Measurements from ENCODE around the gene CTNND2.
"Not testable (repeated sequence)": the region's sequence is repeated elsewhere in the genome, so short reads cannot be mapped to it uniquely, and the experiment has no call there.

Gene CTNND2

GRCh38 chr5:11656916-11657315, 247.3 kb downstream of the CTNND2 start:
- no peak for DNase-seq

- no peak for DNase-seq
Observed at GRCh38 chr5:11655681-11656080, 248.6 kb downstream of the CTNND2 start.

DNA sequence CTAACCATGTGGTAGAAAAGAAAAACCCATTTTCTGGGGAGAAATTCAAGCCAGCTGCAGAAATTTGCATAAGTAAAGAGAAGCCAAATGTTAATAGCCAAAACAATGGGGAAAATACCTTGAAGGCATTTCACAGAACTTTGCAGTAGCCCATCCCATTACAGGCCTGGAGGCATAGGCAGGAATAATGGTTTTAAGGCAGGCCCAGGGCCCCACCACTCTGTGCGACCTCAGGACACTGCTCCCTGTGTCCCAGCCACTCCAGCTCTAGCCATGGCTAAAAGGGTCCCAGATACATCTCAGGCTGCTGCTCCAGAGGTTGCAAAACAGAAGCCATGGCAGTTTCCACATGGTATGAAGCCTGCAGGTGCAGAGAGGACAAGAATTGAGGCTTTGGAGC, 253.3 kb downstream of the CTNND2 start:
- DNase-seq, result no peak

DNA sequence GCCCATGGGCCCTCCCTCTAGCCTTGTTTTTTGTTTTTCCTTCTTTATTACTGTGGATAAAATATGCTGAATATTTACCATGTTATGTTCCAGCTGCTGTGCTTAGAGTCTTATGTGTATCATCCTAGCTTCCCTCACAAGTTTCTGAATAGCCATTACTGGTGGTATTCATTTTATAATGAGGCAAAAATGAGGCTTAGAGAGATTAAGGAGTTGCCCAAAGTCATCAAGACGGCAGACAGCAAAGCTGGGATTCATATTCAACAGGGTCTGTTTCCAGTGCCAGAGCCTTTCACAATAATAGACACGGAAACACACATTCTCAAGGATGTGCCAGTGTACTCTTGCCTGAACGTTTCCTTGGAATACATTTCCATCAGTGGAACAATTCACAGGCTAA, 258.1 kb downstream of the CTNND2 start:
- DNase-seq, result no peak

DNA sequence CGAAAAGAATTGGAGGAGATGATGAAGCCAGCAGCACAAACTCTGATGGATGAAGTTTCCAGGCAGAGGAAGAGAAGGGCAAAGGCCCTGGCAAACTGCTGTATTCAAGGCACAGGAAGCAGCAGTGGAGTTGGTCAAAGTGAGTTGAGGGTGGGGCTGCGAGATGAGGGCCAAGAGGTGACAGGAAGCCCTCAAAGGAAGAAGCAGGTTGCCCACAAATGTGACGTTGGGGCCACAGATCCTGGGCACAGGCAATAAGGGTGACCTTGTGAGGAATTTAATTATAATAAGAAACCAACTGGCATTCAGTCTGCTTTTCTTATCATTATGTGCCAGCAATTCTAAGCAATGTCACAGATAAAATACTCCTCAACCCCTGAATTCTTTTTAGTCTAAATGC, 261.8 kb downstream of the CTNND2 start:
- DNase-seq, result peak in 1 of 2 donors; percentile 1

GRCh38 chr5:11640158-11640873, 263.9 kb downstream of the CTNND2 start:
- DNase-seq, result no peak

DNA sequence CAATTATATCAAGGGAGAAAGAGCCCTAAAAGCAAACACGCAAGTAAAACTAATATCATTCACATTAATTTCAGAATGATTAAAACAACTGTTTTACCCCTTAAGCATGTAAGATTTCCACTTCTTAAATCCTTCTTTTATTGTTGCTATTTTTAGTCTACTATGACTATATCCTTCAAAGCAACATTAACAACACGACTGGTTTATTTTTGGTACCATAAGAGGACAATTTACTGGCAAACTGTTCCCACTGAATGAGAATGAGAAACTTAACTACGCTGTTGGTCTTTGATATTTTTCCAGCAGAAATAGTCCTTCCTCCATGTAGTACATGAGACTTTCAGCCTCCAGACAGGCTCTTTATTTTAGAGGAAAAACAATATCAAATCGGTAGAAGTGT, 281.5 kb downstream of the CTNND2 start:
- DNase-seq, result no peak

DNA sequence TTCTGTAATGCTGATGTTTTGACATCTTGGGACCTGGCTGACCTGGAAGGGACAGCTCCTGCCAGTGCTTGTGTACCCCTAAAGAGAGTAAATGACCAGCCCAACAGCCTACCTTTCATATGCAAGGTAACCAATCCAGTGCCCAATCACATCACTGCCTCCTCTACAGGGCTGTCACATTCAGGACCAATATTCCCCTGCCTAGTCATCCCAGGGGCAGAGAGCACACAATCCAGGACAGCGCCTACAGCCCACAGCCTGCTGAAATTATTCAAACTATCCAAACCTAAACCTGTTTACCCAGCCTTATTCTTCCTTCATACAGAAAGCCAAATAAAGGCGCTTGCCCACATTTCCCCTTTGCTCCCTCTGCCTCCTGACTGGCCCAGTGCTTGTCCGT, 284.1 kb downstream of the CTNND2 start:
- DNase-seq, result no peak

GRCh38 chr5:11619339-11620024, 284.8 kb downstream of the CTNND2 start:
- no peak for DNase-seq

- no peak for DNase-seq
Observed at GRCh38 chr5:11617080-11617479, 287.2 kb downstream of the CTNND2 start.

- DNase-seq, result not testable (repeated sequence)
Observed at GRCh38 chr5:11616624-11617023, 287.6 kb downstream of the CTNND2 start.

GRCh38 chr5:11611011-11611410, 293.2 kb downstream of the CTNND2 start:
- DNase-seq, result no peak

DNA sequence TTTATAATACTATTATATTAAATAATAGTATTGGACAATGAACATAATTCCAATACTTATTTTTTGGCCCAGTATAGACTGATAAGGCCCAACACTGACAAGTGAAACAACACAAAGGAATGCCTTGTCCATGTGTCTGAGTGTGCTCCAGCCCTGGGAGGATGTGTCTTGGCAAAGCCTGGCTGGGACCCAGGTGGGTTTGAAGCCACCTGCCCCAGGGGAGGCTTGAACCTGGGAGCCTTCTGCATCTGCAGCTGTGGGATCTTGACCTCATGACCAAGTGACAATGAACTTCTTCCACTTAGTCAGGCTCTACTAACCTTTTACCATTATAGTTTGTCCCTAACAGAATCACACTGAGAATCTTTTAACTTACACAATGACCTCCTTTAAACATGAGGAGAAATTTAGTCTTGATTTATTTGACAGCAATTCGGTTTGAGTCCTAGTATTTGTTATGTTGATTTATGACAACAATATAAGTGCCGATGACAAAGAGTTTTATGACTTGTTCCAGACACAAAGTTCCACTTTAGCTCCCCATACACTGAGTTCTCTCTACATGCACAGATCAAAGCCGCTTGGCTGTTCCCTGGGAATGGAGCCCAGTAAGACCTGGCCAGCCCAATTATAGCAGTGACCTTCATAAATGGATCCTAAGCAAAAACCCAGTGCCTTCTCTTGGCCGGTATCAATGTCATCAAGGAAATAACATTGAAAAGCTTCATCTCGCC, 294.5 kb downstream of the CTNND2 start:
- no peak for DNase-seq

GRCh38 chr5:11608530-11608929, 295.7 kb downstream of the CTNND2 start:
- no peak for DNase-seq

- no peak for DNase-seq
Observed at GRCh38 chr5:11607944-11608483, 296.2 kb downstream of the CTNND2 start.

DNA sequence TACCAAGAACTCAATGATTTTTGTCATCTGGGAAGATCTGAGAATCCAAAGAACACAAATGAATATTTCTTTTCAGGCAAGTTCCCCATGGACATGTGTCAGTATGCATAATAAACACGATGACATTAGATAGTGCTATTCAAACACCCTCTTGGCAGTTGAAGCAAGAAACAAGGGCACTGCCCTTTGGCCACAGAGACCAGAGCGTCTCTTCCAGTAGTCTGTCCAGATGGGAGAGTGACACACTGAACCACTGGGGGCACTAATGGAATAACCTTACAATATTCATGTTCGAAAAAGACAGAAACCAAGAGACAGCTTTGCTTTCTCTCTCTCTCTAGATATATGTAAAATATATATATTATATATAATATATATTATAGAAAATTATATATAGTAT, 301.9 kb downstream of the CTNND2 start:
- no peak for DNase-seq

GRCh38 chr5:11599499-11599898, 304.7 kb downstream of the CTNND2 start:
- DNase-seq, result no peak

DNA sequence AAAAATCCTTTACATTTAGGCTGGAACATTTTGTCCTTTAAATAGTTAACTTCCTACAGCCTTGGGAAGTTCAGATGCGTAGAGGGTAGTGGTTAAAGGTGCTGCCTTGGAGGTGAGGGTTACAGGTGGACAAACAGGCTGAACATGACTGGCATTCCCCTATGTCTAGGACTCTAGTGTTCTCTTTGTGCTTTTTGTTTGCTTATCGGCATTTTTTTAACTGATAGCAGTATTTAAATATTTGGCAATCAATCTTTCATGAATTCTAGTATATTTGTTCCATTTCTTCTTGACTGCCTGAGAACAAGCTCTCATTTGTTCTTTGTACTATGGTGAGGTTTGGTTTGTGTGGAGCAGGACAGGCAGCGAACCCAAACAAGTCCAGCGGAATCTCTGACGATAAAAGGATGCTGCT, 307.6 kb downstream of the CTNND2 start:
- DNase-seq, result no peak

GRCh38 chr5:11596185-11596584, 308.1 kb downstream of the CTNND2 start:
- no peak for DNase-seq

GRCh38 chr5:11595045-11595444, 309.2 kb downstream of the CTNND2 start:
- no peak for DNase-seq

DNA sequence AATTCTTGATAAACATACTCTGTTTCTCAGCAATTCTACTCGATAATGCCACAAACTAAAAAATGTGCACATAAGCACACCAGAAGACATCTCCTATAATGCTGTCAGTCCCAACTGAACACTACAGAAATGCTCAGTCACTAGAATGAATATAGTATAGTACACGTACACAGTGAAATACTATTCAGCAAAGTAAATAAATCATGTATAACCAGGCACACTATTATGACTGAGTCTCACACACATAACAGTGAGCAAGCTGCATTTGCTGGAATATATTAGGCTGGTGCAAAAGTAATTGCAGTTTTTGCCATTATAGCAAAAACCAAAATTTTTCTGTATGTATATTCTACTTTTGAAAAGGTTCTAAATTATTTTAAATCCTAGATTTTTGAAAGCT, 310.2 kb downstream of the CTNND2 start:
- DNase-seq, result no peak

DNA sequence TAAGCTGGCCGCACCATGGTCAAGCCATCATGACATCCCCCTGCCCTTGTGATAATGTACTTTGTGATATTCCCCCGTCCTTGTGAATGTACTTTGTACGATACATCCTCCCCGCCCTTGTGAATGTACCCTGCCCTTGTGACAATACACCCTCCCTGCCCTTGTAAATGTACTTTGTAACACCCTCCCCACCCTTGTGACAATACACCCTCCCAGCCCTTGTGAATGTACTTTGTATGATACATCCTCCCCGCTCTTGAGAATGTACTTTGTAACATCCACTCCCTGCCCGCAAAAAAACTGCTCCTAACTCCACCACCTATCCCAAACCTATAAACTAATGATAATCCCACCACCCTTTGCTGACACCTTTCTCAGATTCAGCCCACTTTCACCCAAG, 313.8 kb downstream of the CTNND2 start:
- DNase-seq, result no peak

DNA sequence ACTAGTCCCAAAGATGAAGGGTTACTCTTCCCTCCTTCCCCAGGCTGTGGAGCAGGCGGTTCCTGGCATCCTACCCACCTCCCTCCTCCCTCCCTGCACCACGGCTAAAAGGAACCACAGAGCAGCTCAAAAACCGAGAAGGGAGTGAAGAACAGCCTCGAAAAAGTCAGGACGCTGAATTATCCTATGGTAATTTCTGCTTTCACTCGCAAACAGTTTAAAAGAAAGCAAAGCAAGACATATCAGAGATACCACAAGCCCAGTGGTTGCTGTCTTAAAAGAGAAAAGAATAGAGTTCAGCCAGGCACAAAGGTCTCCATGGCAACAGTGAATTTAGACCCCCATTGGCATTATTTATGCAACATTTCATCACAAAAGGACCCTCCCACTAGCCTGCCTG, 315.4 kb downstream of the CTNND2 start:
- DNase-seq, result no peak

GRCh38 chr5:11584017-11584416, 320.2 kb downstream of the CTNND2 start:
- DNase-seq, result no peak
